Measurements from ENCODE around the gene MYO10.

Gene MYO10

DNA sequence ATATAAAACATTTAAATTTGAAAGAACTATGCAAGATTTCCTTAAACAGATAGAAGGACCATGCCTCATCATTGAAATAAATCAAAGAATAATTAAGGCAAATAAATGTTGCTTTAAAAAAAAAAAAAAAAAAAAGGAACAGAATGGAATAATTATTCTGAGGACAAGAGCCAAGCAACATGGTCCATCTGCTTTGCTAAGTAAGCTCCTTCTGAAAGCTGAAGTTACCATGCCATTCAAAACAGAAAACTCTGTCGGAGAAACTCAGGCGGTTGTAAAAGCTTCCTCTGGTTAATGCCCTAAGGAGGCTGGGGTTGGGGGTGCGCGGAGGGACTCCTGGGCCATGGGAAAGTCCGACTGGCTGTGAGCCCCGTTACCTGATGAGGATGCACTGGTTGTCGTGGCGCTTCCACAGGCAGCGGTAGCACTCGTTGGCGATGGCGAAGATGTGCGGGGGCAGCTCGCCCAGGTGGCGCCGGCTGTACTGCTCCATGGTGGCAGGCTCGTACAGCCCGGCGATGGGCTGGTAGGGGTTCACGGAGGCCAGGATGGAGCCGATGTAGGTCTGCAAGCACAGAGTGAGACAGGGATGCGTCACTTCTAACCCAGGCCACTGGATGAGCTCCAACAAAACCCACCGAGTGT, 141.7 kb downstream of the MYO10 start:
- TF ChIP-seq, protein P1, sequence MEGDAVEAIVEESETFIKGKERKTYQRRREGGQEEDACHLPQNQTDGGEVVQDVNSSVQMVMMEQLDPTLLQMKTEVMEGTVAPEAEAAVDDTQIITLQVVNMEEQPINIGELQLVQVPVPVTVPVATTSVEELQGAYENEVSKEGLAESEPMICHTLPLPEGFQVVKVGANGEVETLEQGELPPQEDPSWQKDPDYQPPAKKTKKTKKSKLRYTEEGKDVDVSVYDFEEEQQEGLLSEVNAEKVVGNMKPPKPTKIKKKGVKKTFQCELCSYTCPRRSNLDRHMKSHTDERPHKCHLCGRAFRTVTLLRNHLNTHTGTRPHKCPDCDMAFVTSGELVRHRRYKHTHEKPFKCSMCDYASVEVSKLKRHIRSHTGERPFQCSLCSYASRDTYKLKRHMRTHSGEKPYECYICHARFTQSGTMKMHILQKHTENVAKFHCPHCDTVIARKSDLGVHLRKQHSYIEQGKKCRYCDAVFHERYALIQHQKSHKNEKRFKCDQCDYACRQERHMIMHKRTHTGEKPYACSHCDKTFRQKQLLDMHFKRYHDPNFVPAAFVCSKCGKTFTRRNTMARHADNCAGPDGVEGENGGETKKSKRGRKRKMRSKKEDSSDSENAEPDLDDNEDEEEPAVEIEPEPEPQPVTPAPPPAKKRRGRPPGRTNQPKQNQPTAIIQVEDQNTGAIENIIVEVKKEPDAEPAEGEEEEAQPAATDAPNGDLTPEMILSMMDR (IDR thresholded peaks at IDR 0.05; ENCODE audit: low read depth, low read length), result no peak
- DNase-seq (ENCODE audit: low read depth in 2 of 2), result no peak

GRCh38 chr5:16792598-16793275, 143.4 kb downstream of the MYO10 start:
- TF ChIP-seq, protein P1 (IDR thresholded peaks at IDR 0.05; ENCODE audit: low read depth, low read length), result no peak
- H3K4me3 ChIP-seq (replicated peaks in 1 of 2; ENCODE audit: low read depth in 2 of 2, low read length in 2 of 2), result no peak overlapping the region
- no peak for DNase-seq (ENCODE audit: low read depth in 2 of 2)

More for the DNA sequence above, 141.7 kb downstream of the MYO10 start:
- no peak overlapping the region for H3K4me3 ChIP-seq (replicated peaks in 1 of 2; ENCODE audit: low read depth in 2 of 2, low read length in 2 of 2)

GRCh38 chr5:16791904-16792597, 144.0 kb downstream of the MYO10 start:
- no peak for DNase-seq (ENCODE audit: low read depth in 2 of 2)
- TF ChIP-seq, protein P1 (IDR thresholded peaks at IDR 0.05; ENCODE audit: low read depth, low read length), result no peak
- no peak overlapping the region for H3K4me3 ChIP-seq (replicated peaks in 1 of 2; ENCODE audit: low read depth in 2 of 2, low read length in 2 of 2)

- H3K4me3 ChIP-seq (replicated peaks in 1 of 2; ENCODE audit: low read depth in 2 of 2, low read length in 2 of 2), result no peak overlapping the region
- DNase-seq (ENCODE audit: low read depth in 2 of 2), result peak; percentile 80 to 85
- TF ChIP-seq, protein P1 (IDR thresholded peaks at IDR 0.05; ENCODE audit: low read depth, low read length), result peak; percentile 38
These were observed 144.9 kb downstream of the MYO10 start for GRCh38 chr5:16791036-16791705.

GRCh38 chr5:16788957-16789356, 147.1 kb downstream of the MYO10 start:
- TF ChIP-seq, protein P1 (IDR thresholded peaks at IDR 0.05; ENCODE audit: low read depth, low read length), result no peak
- no peak overlapping the region for H3K4me3 ChIP-seq (replicated peaks in 1 of 2; ENCODE audit: low read depth in 2 of 2, low read length in 2 of 2)
- no peak for DNase-seq (ENCODE audit: low read depth in 2 of 2)

- DNase-seq (ENCODE audit: low read depth in 2 of 2), result peak in 1 of 2 donors; percentile 48
- TF ChIP-seq, protein P1 (IDR thresholded peaks at IDR 0.05; ENCODE audit: low read depth, low read length), result no peak
- H3K4me3 ChIP-seq (replicated peaks in 1 of 2; ENCODE audit: low read depth in 2 of 2, low read length in 2 of 2), result no peak overlapping the region
These were observed 148.8 kb downstream of the MYO10 start for GRCh38 chr5:16787278-16787677.

All from cardiac fibroblast (primary cell).